ENCODE results near the gene TMPRSS11D.

GRCh38 chr4:67897686-67898085, 13.9 kb upstream of the TMPRSS11D start:
- no peak for TF ChIP-seq CTCF (IDR thresholded peaks at IDR 0.05)
- TF ChIP-seq POLR2A (IDR thresholded peaks at IDR 0.05), result no peak

All from right lobe of liver (tissue), 4 donors.